NCI-H510A treated with DMSO at 0.1 percent for 48 hours (cell line): ENCODE results near the gene SLC25A39.
"Not testable (repeated sequence)": the region's sequence is repeated elsewhere in the genome, so short reads cannot be mapped to it uniquely, and the experiment has no call there.

Experiments
- DNase-seq: peaks from one replicate; lab custom pipeline; 2025; lab: John Stamatoyannopoulos, UW

The SLC25A39 gene

DNA sequence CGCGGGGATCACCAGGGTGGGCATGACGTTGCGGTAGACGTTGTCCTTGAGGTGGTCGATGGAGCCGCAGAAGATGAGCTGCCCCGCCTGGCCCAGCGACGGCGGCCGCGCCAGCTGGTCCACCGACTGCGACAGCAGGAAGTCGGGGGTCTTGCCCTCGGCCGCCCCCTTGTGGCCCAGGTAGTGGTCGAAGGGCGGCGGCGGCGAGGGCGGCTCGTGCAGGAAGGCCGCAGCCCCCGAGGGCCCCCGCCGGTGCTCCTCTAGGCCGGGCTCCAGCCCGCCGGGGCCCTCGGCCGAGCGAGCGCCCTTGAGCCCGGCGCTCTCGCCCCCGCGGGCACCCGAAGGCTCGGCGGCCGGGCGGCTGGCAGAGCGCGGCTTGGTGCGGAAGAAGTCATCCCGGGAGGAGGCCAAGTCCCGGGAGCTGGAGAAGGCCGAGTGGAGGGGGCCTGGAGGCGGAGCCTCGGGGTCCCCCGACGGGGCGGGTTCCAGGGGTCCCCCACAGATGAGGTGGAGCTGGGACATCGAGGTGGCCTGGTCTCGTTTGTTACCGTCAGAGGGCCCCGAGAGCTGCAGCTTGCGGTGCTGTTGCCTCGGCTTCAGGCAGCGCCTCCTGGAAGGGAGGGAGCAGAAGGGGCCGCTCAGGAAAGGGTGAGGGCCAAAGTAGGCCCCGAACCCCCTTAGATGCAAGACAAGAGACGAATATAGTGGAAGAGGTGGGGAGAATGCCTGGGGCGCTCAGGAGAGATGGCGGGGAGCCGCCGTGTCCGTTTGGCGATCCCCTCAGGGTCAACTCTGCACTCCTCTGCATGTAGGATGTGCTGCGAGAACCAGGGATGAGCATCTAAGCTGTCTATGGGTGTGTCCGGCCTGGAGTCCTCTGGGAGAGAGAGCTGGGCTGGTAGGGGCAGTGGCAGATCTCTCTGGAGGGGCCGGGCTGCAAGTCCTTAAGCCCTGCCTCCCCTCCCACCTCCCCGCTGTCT lies 30.2 kb upstream of the SLC25A39 start:
- no peak for DNase-seq

GRCh38 chr17:44353672-44354331 lies 29.2 kb upstream of the SLC25A39 start:
- no peak for DNase-seq

DNA sequence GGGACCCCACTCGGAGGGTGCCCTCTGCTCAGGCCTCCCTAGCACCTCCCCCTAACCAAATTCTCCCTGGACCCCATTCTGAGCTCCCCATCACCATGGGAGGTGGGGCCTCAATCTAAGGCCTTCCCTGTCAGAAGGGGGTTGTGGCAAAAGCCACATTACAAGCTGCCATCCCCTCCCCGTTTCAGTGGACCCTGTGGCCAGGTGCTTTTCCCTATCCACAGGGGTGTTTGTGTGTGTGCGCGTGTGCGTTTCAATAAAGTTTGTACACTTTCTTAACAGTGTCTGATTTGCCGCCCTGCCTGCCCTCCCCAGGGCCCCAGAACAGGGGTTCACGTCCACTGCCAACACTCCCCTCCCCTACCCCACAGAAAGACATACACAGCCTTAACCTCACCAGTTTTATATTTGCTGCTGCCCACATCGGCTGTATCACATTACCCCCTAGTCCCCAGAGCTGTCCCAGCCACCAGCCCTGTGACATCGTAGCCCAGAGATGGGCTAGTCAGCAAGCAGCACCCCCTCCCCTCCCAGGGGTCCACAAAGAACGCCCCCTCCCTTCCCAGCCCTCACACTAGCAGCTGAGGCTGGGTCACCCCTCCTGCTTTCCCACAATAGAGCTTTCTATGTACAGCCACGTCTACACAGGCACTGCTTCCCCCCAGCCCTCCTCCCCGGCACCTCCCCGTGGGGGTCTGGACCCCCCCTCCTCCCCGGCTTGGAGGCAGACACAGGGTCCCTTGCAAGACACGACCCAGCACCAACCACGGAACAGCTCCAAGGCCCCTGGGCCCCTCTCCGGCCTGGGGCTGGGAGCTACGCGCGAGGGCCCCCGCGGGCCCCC lies 28.4 kb upstream of the SLC25A39 start:
- no peak for DNase-seq

- no peak for DNase-seq
Measured at GRCh38 chr17:44351961-44352827, 27.6 kb upstream of the SLC25A39 start.

- DNase-seq, result no peak
Measured at GRCh38 chr17:44351464-44351863, 26.8 kb upstream of the SLC25A39 start.

GRCh38 chr17:44350733-44351226 lies 26.2 kb upstream of the SLC25A39 start:
- peak; percentile 12 for DNase-seq

DNA sequence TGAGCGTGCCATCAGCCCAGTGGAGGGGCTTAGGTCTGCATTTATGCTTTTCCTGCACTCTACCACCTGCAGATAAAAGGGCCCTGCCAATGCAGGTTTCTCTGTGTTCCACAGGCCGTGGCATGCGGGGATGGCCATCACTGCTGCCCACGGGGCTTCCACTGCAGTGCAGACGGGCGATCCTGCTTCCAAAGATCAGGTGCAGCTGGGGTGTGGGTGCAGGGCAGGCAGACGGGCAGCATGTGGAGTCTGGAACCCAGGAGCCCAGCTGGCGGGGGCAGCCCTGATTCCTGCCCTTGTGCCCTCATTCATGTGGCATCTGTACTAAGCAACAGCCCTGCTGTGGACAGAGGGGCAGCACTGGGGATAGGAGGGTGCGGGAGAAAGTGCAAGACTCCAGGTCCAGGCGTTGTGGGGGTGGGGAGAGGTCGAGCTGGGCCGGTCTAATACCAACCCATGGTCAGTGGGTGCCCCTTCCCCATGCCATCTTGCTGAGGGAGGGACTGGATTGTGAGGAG lies 25.0 kb upstream of the SLC25A39 start:
- DNase-seq, result no peak

- DNase-seq, result no peak
Measured at GRCh38 chr17:44348988-44349364, 24.4 kb upstream of the SLC25A39 start.

DNA sequence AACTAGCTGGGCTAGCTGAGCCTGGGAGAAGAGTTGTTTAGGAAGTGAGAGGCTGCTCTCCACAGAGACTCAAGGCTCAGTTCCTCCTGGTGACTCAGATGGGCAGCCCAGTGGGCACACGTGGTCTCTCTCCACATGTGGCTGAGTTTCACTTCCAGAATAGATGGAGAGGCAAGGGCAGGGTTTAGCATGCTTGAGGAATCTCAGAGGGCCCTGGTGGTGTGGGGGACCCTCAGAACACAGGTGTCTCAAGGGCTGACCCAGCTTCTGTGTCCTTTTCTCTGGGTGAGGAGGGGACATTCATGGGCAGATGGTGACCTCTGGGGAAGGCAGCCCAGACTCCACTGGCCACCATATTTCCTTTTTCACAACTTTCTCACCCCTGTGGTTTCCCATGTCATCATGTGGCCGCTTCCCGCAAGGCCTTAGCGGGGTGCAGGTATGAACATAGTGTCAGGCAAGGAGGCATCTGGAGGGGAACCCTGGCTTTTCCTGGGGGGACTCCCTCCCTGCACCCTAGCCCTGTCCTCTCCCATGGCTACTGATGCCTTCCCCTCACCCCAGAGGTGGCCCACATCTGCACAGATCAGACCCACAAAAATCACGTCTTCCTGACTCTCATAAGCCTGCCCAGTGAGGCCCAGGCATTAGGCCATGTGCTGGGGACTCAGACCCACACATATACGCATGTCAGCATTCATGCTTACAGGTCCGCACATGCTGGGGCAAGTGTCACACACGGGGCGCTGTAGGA lies 23.8 kb upstream of the SLC25A39 start:
- no peak for DNase-seq

- not testable (repeated sequence) for DNase-seq
Measured at GRCh38 chr17:44347206-44348055, 22.8 kb upstream of the SLC25A39 start.

DNA sequence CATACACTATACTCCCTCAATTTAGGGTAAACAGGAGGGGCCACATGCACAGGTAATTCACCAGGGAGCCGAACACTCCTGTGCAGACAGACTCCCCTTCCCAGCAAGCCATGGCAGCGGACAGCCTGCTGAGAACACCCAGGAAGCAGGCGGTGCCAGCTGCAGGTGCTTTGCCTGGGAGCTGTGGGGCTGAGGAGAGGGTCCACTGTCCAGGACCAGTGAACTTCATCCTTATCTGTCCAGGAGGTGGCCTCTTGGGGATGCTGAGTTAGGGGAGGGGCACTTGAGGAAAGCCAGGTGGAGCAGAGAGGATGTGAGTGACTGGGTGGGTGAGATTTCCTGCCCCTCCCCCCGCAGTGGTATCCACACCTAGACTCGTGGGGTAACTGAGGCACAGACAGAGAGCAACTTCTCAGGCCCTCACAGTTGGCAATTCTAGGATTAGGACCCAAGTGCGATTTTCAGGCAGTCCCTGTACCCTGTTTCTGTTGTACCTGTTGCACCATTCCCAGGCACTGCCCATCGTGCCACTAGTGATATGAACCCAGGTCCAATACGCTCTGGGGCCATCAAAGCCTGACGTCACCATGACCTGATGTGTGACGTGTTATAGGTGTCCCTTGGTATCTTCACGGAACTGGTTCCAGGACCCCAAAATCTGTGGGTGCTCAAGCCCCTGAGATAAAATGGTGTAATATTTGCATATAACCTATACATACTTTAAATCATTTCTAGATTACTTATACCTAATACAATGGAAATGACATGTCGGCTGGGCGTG lies 21.6 kb upstream of the SLC25A39 start:
- DNase-seq, result no peak

GRCh38 chr17:44345454-44346026 lies 20.9 kb upstream of the SLC25A39 start:
- peak; percentile 49 for DNase-seq

DNA sequence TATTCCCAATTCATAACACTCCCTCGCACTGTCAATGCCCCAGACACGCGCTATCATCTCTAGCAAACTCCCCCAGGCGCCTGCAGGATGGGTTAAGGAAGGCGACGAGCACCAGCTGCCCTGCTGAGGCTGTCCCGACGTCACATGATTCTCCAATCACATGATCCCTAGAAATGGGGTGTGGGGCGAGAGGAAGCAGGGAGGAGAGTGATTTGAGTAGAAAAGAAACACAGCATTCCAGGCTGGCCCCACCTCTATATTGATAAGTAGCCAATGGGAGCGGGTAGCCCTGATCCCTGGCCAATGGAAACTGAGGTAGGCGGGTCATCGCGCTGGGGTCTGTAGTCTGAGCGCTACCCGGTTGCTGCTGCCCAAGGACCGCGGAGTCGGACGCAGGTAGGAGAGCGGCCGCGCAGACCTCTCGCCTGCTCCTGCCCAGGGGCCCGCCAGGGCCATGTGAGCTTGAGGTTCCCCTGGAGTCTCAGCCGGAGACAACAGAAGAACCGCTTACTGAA lies 20.4 kb upstream of the SLC25A39 start, which contains the start of gene GRN:
GRN (plus strand) TSS at position 364 of the 515 bp plus-strand sequence. CDS start 3,863 bp downstream, outside the sequence.
- peak; percentile 98 for DNase-seq

DNA sequence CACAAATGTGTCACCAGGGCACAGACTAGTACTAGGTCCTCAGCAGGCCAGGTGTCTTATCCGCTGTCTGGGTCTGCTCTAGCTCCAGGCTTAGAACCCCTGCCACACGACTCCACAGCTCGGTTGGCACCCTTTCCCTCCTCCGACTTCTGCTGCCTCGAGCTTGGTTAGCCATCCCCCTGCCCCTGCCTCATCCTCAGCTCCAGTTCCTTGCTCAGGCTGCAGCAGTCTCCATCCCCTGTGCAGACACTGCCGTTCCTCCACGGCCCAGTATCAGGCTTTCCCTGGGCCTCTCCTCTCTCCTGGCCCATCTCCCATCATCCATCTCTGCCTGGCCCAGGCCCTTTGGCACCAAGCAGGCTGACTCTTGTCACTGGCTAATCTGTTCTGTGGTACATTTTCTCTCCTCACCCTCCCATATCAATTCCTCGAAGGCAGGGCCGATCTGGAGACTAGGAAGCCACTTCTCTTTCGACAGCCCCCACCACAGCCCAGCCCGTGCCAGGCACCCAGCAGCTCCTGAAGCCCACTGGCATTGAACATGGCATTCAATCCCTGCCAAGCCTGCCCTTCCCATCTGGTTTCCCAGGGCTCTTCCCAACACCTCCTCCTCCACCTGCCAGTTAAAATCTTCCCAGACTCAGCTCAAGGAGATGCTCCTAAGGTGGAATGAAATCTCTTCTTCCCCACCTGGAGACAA lies 19.0 kb upstream of the SLC25A39 start:
- no peak for DNase-seq

- DNase-seq, result not testable (repeated sequence)
Measured at GRCh38 chr17:44340553-44340952, 15.9 kb upstream of the SLC25A39 start.

DNA sequence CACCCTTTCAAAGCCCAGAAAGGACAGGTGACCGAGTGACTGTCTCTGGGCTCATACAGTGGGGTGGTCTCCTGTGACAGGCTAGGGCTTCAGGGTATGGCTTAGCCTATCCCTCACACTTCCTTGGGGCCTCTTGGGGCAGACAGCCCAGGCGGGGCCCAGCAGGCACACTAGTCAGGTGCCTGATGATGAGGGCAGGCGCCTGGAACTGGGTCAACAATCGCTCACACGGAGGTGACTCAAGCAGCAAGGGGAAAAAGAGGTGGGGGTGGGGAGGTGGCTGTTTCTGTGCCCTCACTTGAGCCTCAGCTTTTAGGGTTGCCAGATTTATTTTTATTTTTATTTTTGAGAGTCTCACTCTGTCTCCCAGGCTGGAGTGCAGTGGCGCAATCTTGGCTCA lies 14.1 kb upstream of the SLC25A39 start:
- DNase-seq, result no peak

DNA sequence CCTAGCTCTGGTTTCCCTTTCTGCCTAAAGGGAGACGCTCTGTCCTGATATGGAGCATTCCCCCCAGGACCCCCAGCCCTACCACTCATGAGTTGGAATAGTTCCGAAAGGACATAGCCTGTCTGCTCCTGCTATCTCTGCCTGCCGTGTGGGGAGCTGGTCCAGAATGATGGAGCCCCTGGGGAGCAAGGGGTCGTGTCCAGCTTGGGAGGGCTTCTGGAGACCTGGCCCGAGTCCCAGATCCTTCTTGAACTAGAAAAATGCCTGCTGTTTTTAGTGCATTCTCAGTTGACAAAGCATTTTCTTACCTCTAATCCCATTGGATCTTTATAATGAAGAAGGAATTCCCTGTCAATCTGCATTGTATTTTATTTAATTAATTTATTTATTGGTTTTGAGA lies 11.3 kb upstream of the SLC25A39 start:
- no peak for DNase-seq
